ENCODE measurements around the gene AMIGO1.
A peak's percentile ranks its signal among the peaks of the same experiment; 100 is the strongest.

Gene AMIGO1

DNA sequence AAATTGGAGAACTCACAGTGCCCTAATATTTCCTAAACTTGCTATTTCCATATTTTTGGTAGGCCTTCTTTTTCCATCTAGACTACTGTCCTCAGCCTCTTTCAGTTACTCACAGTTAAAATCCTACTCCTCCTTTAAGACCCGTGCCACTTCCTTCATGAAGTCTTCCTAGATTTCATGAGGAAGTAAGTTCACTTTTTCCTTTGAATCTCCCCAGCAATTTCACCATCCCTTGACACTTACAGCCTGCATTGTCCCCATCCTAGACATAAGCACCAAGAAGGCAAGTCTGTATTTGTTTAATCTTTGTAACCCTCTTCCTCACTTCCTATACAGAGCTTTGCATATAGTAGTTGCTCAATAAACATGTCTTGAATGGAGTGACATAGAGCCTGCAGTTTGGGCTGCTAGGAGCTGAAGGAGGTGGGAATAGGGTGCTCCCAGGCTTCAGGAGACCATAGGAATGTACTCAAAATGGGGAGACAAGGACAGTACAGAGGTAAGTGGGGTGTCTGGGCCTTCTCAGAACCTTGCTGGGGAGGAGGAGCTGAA, 24.9 kb upstream of the AMIGO1 start:
- no peaks in the 10 kb centered on the region for H3K79me2 ChIP-seq (ENCODE audit: control insufficient read depth, low read length)
- H4K20me1 ChIP-seq (ENCODE audit: control insufficient read depth, insufficient read depth, low read depth, low read length) = no peaks in the 10 kb centered on the region
- peaks cover 5% of the 10 kb centered on the region for H3K4me1 ChIP-seq (ENCODE audit: control insufficient read depth, low read length)
- H3K4me2 ChIP-seq (ENCODE audit: low read length) = no peak overlapping the region
- no peaks in the 10 kb centered on the region for H3K9me2 ChIP-seq (replicated peaks; ENCODE audit: control insufficient read depth, low read length)
- H3K27me3 ChIP-seq (ENCODE audit: control insufficient read depth, low read length) = no peaks in the 10 kb centered on the region
- no peak overlapping the region for H3K4me3 ChIP-seq (ENCODE audit: low read length)
- TF ChIP-seq EZH2phosphoT487 (IDR thresholded peaks at IDR 0.05; ENCODE audit: borderline replicate concordance, low read length) = no peak
- TF ChIP-seq, protein P1, sequence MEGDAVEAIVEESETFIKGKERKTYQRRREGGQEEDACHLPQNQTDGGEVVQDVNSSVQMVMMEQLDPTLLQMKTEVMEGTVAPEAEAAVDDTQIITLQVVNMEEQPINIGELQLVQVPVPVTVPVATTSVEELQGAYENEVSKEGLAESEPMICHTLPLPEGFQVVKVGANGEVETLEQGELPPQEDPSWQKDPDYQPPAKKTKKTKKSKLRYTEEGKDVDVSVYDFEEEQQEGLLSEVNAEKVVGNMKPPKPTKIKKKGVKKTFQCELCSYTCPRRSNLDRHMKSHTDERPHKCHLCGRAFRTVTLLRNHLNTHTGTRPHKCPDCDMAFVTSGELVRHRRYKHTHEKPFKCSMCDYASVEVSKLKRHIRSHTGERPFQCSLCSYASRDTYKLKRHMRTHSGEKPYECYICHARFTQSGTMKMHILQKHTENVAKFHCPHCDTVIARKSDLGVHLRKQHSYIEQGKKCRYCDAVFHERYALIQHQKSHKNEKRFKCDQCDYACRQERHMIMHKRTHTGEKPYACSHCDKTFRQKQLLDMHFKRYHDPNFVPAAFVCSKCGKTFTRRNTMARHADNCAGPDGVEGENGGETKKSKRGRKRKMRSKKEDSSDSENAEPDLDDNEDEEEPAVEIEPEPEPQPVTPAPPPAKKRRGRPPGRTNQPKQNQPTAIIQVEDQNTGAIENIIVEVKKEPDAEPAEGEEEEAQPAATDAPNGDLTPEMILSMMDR (IDR thresholded peaks at IDR 0.05; ENCODE audit: low read depth, low read length, poor library complexity, severe bottlenecking) = no peak
- H3F3A ChIP-seq (ENCODE audit: control insufficient read depth, insufficient read depth) = no peaks in the 10 kb centered on the region
- H3K36me3 ChIP-seq (ENCODE audit: control insufficient read depth, low read length) = no peaks in the 10 kb centered on the region
- H3K9me3 ChIP-seq (ENCODE audit: control insufficient read depth, insufficient read depth, low read length) = no peaks in the 10 kb centered on the region
- no peak overlapping the region for H3K27ac ChIP-seq (ENCODE audit: low read depth, low read length)

DNA sequence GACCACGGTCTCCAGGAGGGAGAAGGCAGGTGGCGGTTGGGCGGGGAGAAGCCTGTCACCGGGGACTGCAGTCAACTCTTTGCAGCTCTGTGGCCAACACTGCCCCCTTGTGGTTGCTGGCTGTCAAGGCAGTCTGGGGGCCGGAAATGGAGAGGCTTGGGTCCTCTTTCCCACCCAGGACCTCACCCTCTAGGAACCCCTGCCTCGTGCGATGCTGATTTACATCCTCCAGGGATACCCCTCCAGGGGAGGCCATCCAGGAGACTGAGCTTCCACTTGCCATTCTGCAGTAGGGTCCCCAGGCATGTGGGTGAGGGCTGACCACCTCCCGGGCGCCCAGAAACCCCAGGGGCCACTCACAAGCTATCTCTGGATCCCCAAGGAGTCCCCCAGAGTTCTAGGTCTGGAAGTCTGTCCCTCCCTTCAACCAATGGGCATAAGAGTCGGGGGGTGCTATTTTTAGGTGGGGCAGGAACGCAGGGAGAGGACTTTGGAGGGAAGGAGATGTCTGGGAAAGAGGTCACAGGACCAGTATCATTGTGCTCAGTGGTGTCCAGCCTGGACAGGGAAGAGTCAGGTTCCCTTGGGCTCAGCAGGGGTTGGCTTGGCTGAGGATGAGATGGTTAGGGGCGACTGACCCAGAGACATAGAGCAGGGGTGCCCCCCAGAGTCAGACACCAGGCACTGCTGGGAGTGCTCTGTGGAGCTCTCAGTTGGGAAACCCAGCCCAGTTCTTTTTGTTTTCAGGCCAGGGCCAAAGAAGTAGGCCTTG, 23.0 kb upstream of the AMIGO1 start:
- H3K4me2 ChIP-seq (ENCODE audit: low read length) = peak overlapping the region; percentile 65

DNA sequence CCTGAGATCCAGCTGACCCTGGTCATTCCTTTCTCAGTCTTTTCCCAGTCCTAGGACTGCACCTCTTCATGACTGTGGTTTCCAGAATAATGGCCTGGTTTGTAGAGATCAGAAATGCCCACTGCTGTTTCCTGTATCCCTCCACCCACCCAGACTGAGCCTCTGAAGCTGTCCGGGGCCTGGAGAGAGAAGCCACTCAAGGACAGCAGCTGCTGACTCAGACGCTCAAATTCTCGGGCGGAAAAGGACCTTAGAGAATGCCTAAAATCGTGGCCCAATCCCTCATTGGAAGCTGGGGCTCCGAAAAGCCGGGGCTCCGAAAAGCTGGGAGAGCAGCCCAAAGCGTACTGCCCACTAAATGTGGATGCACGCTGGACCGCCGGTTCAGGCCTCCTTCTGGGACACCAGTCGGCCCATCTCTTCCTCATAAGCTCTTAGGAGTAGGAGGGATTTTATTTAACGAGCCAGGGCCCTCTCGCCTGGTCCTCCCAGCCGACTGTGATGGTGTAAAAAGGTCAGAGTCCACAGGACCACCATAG, 22.4 kb upstream of the AMIGO1 start:
- Histone ChIP-seq H3K27ac (ENCODE audit: low read depth, low read length) (no peak overlapping the region), H3K36me3 (ENCODE audit: control insufficient read depth, low read length) (no peaks in the 10 kb centered on the region), H3F3A (ENCODE audit: control insufficient read depth, insufficient read depth) (no peaks in the 10 kb centered on the region), H3K4me1 (ENCODE audit: control insufficient read depth, low read length) (peaks cover 5% of the 10 kb centered on the region), H3K79me2 (ENCODE audit: control insufficient read depth, low read length) (no peaks in the 10 kb centered on the region), H3K9me3 (ENCODE audit: control insufficient read depth, insufficient read depth, low read length) (no peaks in the 10 kb centered on the region), H4K20me1 (ENCODE audit: control insufficient read depth, insufficient read depth, low read depth, low read length) (no peaks in the 10 kb centered on the region), H3K9me2 (replicated peaks; ENCODE audit: control insufficient read depth, low read length) (no peaks in the 10 kb centered on the region), H3K4me3 (ENCODE audit: low read length) (no peak overlapping the region), H3K27me3 (ENCODE audit: control insufficient read depth, low read length) (peaks cover 14% of the 10 kb centered on the region), H3K4me2 (ENCODE audit: low read length) (peak overlapping the region; percentile 65)
- no peak for TF ChIP-seq EZH2phosphoT487 (IDR thresholded peaks at IDR 0.05; ENCODE audit: borderline replicate concordance, low read length)
- TF ChIP-seq, protein P1 (IDR thresholded peaks at IDR 0.05; ENCODE audit: low read depth, low read length, poor library complexity, severe bottlenecking) = no peak

More for the DNA sequence above, 23.0 kb upstream of the AMIGO1 start:
- no peaks in the 10 kb centered on the region for H3F3A ChIP-seq (ENCODE audit: control insufficient read depth, insufficient read depth)
- peak overlapping the region; percentile 61 for H3K4me3 ChIP-seq (ENCODE audit: low read length)
- peaks cover 8% of the 10 kb centered on the region for H3K27me3 ChIP-seq (ENCODE audit: control insufficient read depth, low read length)
- no peaks in the 10 kb centered on the region for H4K20me1 ChIP-seq (ENCODE audit: control insufficient read depth, insufficient read depth, low read depth, low read length)
- H3K9me2 ChIP-seq (replicated peaks; ENCODE audit: control insufficient read depth, low read length) = no peaks in the 10 kb centered on the region
- H3K4me1 ChIP-seq (ENCODE audit: control insufficient read depth, low read length) = peaks cover 5% of the 10 kb centered on the region
- H3K79me2 ChIP-seq (ENCODE audit: control insufficient read depth, low read length) = no peaks in the 10 kb centered on the region
- H3K27ac ChIP-seq (ENCODE audit: low read depth, low read length) = no peak overlapping the region
- no peaks in the 10 kb centered on the region for H3K9me3 ChIP-seq (ENCODE audit: control insufficient read depth, insufficient read depth, low read length)
- no peaks in the 10 kb centered on the region for H3K36me3 ChIP-seq (ENCODE audit: control insufficient read depth, low read length)
- TF ChIP-seq EZH2phosphoT487 (IDR thresholded peaks at IDR 0.05; ENCODE audit: borderline replicate concordance, low read length) = no peak
- TF ChIP-seq, protein P1 (IDR thresholded peaks at IDR 0.05; ENCODE audit: low read depth, low read length, poor library complexity, severe bottlenecking) = peak; percentile 83

Measured in DOHH2 (cell line).